Measurements from ENCODE around the gene PCDH19.

GRCh38 chrX:100297728-100298127 is 112.3 kb downstream of the PCDH19 start:
- TF ChIP-seq, protein P1, sequence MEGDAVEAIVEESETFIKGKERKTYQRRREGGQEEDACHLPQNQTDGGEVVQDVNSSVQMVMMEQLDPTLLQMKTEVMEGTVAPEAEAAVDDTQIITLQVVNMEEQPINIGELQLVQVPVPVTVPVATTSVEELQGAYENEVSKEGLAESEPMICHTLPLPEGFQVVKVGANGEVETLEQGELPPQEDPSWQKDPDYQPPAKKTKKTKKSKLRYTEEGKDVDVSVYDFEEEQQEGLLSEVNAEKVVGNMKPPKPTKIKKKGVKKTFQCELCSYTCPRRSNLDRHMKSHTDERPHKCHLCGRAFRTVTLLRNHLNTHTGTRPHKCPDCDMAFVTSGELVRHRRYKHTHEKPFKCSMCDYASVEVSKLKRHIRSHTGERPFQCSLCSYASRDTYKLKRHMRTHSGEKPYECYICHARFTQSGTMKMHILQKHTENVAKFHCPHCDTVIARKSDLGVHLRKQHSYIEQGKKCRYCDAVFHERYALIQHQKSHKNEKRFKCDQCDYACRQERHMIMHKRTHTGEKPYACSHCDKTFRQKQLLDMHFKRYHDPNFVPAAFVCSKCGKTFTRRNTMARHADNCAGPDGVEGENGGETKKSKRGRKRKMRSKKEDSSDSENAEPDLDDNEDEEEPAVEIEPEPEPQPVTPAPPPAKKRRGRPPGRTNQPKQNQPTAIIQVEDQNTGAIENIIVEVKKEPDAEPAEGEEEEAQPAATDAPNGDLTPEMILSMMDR (IDR thresholded peaks at IDR 0.05; ENCODE audit: insufficient read depth, low read length, poor library complexity, severe bottlenecking) = no peak
- no peak for TF ChIP-seq EZH2phosphoT487 (conservative IDR thresholded peaks at IDR 0.05; ENCODE audit: low read length)
